Sciatic nerve (tissue), 2 donors: ENCODE measurements around the gene SLC12A8. TPM values are rescaled to one million over a fixed set of nuclear protein-coding genes. Genes with fewer than 3 reads are reported as not detected.
A peak's percentile ranks its signal among the peaks of the same experiment; 100 is the strongest.

Source experiments
- ATAC-seq: fragments of 200-7000 bp; cut with Tn5 transposase; one replicate; pipeline ENCODE4 v1.9.1; 2020; ENCODE audit warnings: mild to moderate bottlenecking, moderate library complexity
- DNase-seq: peaks from one replicate; pipeline ENCODE4 v3.0.0-alpha.2; 2020; ENCODE audit warnings: low spot score
- intact Hi-C: fragments of 100-400 bp; cut with DNase I; formaldehyde crosslinking; loops from one replicate; pipeline ENCODE4 v1.14.2; 2022
- total RNA-seq: library from RNA; stranded (reverse); fragmentation: NEBNext Ultra II Directional; extraction: Animal tissue kit (Norgen Biotek cat#: 25700); gene quantifications from one replicate; pipeline ENCODE4 v1.2.1, GENCODE V29; 2021
- donor health status: DM: no; HTN: no; CAD: no.
- donor health status: DM: no; HTN: no; CAD: no.

The SLC12A8 gene
- total RNA-seq, 1 donor from 2014 or later: 2.5 TPM

DNA sequence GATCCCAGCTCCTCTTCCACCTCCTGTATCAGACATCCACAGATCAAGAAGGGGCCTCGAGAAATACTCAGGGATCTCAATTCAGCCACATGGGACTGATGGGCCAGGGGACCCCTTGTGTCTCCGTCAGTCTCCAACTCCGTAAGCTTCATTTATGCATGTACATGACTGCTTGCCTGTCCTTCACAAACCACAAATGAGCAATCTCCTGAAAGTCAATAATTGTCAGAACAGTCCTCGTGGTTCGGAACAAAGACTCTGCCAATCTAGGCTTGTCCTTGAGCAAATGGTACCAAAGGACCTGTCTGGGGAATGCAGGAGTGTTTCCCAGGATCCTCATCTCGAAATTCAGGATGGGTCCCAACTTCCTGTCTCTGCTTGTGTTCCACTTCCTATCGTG is 20.8 kb downstream of the SLC12A8 start:
- intact Hi-C loops: no loop called here
- DNase-seq: no peak
- ATAC-seq: no peak

DNA sequence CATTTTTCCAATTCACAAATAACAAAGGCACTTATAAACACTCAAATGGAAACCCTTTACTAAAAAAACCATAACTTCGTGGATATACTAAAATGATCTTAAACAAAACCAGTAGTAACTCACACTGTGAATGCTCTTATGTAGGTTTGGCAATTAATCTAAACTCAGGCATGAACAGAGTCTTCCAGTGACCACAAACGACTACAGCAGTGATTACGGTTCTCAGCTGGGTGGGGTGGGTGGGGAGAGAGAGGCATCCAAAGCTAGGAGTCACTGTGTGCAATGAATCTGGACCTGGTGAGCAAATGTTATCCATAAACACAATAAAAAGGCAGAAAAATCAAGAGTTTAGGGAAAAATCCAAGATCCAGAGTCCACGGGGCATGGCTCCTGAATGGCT is 21.3 kb downstream of the SLC12A8 start:
- ATAC-seq: no peak
- no peak for DNase-seq
- intact Hi-C loops: no loop called here

GRCh38 chr3:125190786-125191185 is 21.8 kb downstream of the SLC12A8 start:
- intact Hi-C loops: no loop called here
- DNase-seq (no peak), ATAC-seq (no peak)

GRCh38 chr3:125189378-125190165 is 23.0 kb downstream of the SLC12A8 start:
- ATAC-seq (no peak), DNase-seq (no peak)
- intact Hi-C loops: no loop called here

DNA sequence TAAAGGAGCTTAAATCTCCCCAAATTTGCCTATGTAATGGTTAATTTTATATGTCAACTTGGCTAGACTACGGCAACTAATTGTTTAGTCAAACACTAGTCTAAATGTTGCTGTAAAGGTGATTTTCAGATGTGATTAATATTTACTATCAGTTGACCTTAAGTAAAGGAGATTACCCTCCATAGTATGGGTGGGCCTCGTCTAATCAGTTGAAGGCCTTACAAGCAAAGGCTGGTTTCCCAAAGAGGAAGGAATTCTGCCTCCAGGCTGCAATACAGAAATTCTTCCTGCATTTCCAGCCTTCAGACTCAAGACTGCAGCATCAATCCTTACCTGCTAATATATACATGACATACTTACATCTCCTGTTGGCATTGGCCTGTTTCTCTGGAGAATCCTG is 23.6 kb downstream of the SLC12A8 start:
- no peak for DNase-seq
- no peak for ATAC-seq
- intact Hi-C loops: no loop called here

DNA sequence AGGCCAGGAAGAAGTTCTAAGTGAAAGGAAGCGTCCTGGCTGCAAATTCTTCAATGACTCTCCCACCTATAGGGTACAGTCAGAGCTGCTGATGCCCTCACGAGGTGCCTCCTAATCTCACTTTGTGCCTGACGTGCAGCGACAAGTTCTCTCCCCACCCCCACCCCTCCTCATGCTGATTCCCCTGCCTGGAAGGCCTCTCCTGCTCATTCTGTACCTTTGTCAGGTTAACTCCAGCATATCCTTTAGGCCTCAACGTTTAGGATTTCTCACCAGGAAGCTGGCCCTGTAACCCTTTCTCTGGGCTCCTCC is 25.0 kb downstream of the SLC12A8 start:
- intact Hi-C loops: no loop called here
- ATAC-seq (no peak), DNase-seq (no peak)

- ATAC-seq: peak; percentile 43
- no peak for DNase-seq
Observed at GRCh38 chr3:125186800-125187598, 25.5 kb downstream of the SLC12A8 start.

GRCh38 chr3:125186261-125186787 is 26.2 kb downstream of the SLC12A8 start:
- DNase-seq (no peak), ATAC-seq (peak; percentile 79)
- intact Hi-C loops: no loop called here

More at GRCh38 chr3:125186800-125187598, 25.5 kb downstream of the SLC12A8 start:
- intact Hi-C loops: no loop called here

GRCh38 chr3:125185805-125186204 is 26.7 kb downstream of the SLC12A8 start:
- ATAC-seq (peak; percentile 9), DNase-seq (no peak)
- intact Hi-C loops: no loop called here

GRCh38 chr3:125179884-125180240 is 32.7 kb downstream of the SLC12A8 start:
- DNase-seq (no peak), ATAC-seq (no peak)
- intact Hi-C loops: no loop called here

- intact Hi-C loops: no loop called here
- DNase-seq (no peak), ATAC-seq (no peak)
Observed at GRCh38 chr3:125179143-125179883, 33.2 kb downstream of the SLC12A8 start.

DNA sequence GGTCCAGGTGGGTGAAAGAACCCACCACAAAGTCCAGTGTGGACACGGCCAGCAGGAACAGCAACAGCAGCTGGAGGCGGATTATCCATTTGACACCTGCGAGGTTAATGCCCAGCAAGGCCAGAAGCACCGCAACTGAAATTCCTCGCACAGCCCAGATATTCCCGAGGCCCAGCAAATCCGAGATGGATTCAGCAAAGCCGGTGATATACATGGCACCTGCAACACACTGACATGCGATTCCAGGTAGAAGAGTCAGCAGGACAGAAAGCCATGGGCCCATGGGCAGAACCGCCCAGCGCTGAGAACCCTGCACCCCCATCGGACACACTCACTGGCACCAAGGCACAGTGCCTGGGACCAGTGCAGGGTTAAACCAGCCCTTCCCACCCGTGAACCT is 34.8 kb downstream of the SLC12A8 start:
- DNase-seq: no peak
- no peak for ATAC-seq
- intact Hi-C loops: no loop called here

- intact Hi-C loops: no loop called here
- no peak for ATAC-seq
- DNase-seq: no peak
Observed at GRCh38 chr3:125175295-125176078, 37.1 kb downstream of the SLC12A8 start.

GRCh38 chr3:125172346-125172745 is 40.2 kb downstream of the SLC12A8 start:
- ATAC-seq: no peak
- intact Hi-C loops: no loop called here
- no peak for DNase-seq

DNA sequence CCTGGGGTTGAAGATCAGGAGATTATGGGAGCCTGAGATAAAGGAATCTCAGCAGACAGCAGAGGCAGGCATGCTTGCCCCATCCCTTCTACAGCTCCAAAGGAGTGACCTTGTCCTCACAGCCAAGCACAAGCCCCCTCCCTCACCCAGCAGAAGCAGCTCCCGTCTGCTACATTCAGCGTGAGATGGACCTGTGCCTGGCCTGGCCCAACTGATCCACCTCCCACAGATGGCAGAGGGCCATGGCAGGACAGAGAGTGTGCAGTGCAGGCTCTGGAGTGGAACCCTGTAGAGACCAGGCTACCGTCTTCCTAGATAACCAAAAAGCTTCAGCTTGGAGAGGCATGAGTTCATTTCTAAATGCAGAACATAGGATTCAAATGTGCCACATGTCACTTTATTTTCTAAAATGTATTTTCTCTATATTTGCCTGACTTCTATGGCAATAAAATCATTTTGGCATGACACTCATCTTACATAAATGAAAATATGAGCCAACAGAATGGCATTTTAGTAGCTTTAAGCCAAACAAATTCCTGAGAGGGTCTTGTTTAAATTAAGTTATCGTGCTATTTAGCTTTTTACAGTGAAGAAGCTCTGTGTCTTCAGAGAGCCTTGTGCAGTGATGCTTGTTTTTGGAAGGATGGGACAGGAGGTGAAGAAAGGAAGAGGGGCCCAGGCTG is 43.7 kb downstream of the SLC12A8 start:
- DNase-seq (no peak), ATAC-seq (no peak)
- intact Hi-C loops: no loop called here

DNA sequence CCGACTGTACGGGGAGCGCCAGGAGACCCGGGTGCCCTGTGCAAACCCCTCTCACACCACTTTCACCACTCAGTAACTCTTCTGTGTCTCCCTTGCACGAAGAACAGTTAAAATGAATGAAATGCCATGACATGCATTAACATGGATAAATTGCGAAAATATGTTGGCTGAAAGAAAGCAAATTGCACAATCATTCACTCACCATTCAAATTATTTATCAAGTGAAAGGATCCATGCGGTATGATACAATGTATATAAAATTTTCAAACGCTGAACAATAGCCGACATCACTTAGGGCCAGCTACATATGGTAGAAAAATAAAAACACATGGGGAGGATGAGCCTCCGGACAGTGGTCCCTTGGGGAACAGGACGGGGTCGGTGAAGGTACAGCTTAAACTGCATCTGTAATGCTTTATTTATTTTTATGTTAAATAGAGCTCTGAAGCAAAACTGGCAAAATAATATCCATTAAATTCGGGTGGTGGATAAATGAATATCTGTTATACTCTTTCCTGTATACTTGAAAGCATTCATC is 45.9 kb downstream of the SLC12A8 start:
- ATAC-seq (no peak), DNase-seq (no peak)
- intact Hi-C loops: no loop called here

DNA sequence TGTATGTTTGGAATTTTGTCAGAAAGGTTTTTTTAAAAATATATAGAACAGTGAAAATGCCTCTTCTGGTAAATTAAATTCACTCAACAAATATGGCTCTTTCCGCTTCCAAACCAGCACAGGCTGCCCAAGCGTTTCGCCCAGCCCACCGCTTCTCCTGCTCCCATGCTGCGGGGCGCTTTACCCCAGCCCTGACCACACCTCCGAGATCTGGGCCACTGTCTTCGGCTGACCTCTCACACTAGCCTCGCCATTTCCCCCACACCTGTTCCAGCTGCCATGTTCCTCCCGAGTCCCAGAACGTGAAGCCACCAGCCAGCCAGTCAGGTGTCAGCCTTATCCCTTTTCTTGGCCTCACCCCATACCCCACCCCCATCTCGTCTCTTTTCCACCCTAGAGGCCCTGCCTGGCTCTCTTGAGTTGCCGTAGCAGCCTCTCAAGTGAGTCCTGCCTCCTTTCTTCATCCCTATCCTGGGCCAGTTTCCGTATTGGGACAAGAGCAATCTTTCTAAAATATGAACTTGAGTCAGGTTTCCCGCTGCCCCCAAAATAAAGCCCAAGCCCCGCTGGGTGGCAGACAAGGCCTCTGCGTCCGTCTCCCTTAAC is 46.5 kb downstream of the SLC12A8 start:
- ATAC-seq (no peak), DNase-seq (no peak)
- intact Hi-C loops: no loop called here
